Psoas muscle (tissue), 8 donors: ENCODE results near the gene FXYD4. TPM values are rescaled to one million over a fixed set of nuclear protein-coding genes. Genes with fewer than 3 reads are reported as not detected.
A peak's percentile ranks its signal among the peaks of the same experiment; 100 is the strongest.

ENCODE experiments used
- ATAC-seq, 4 donors: fragments of 200-7000 bp; cut with Tn5 transposase; one replicate each; pipeline ENCODE4 v1.9.1; 2020; ENCODE audit warnings: moderate library complexity in 3 of 4, mild to moderate bottlenecking in 2 of 4
- DNase-seq, 2 donors: peaks; one replicate each; pipeline ENCODE4 v3.0.0-alpha.2; 2020
- H3K27ac ChIP-seq: fragments of 200-600 bp; one replicate; pipeline ENCODE4 v1.8.0; 2022
- H3K27me3 ChIP-seq, 3 donors: fragments of 200-600 bp in 1 of 3; one replicate each; pipeline versions ENCODE4 v1.6.1 to v1.8.0; 2013 to 2022; ENCODE audit warnings: low read length in 2 of 3, mild to moderate bottlenecking in 2 of 3, moderate library complexity in 1 of 3; ENCODE audit not compliant: insufficient read depth in 3 of 3
- H3K36me3 ChIP-seq, 2 donors: fragments of 200-600 bp in 1 of 2; one replicate each; pipeline versions ENCODE4 v1.6.1 to v1.8.0; 2013 to 2022; ENCODE audit warnings: low read depth in 1 of 2, mild to moderate bottlenecking in 1 of 2, moderate library complexity in 1 of 2; ENCODE audit not compliant: insufficient read depth in 1 of 2
- H3K4me1 ChIP-seq: fragments of 200-600 bp; one replicate; pipeline ENCODE4 v1.8.0; 2022
- H3K4me3 ChIP-seq: fragments of 200-600 bp; one replicate; pipeline ENCODE4 v1.8.0; 2022; ENCODE audit warnings: mild to moderate bottlenecking
- H3K9me3 ChIP-seq: fragments of 200-600 bp; one replicate; pipeline ENCODE4 v1.8.0; 2022
- CTCF ChIP-seq: fragments of 200-600 bp; IDR thresholded peaks from one replicate; pipeline ENCODE4 v1.8.0; 2022; ENCODE audit warnings: antibody characterized with exemption
- WGBS, 3 donors: extraction: QIAGEN DNeasy Blood & Tissue Kit; methylation state at CpG; one replicate each; pipeline versions ENCODE4 v1.1.6 to v1.1.7; 2013; 5-methylcytosine and 5-hydroxymethylcytosine counted together
- intact Hi-C, 2 donors: fragments of 100-400 bp; cut with DNase I; formaldehyde crosslinking; loops; one replicate each; pipeline versions ENCODE4 v1.11.0 to v1.14.2; 2022
- polyA plus RNA-seq, 3 donors: library from polyadenylated mRNA; stranded (reverse); fragments of 200-250 nt; gene quantifications; one replicate each; pipeline ENCODE4 v1.2.3, GENCODE V29; 2013
- total RNA-seq, 4 donors: library from RNA; stranded (reverse); fragmentation: NEBNext Ultra II Directional in 2 of 4; extraction: Animal tissue kit (Norgen Biotek cat#: 25700) in 2 of 4; gene quantifications; one replicate each; pipeline versions ENCODE4 v1.2.1 to v1.2.4, GENCODE V29; 2021 to 2023
- donor health status: healthy with polysubstance abuse.
- donor health status: DM: no; HTN: no; CAD: no; lungs with moderate emphysema.
- donor health status: Bipolar disorder and iron deficiency.
- donor health status: healthy.
- donor health status: DM: yes; HTN: yes; CAD: no.
- donor health status: DM: no; HTN: no; CAD: no.
- donor health status: DM: no; HTN: no; CAD: no.
- donor health status: DM: yes; HTN: yes; CAD: no.

Gene FXYD4
- total and polyA plus RNA-seq, 7 donors, result 0.18 to 3.0 (median 0.74) TPM; not detected in 4

- no peaks in the 10 kb centered on the region for H3K36me3 ChIP-seq
- intact Hi-C loops, result no loop called here
Observed at GRCh38 chr10:43377424-43377883, 6.0 kb downstream of the FXYD4 start.

GRCh38 chr10:43380610-43381222 is 9.3 kb downstream of the FXYD4 start:
- intact Hi-C loops, result no loop called here
- TF ChIP-seq CTCF, result no peak
- H3K27ac ChIP-seq, result no peak overlapping the region
- DNase-seq, result no peak
- no peaks in the 10 kb centered on the region for H3K4me1 ChIP-seq
- H3K9me3 ChIP-seq, result no peaks in the 10 kb centered on the region
- ATAC-seq, result no peak
- 89 to 92% (median 92%) methylated on average over 5 of the region's 5 CpGs for WGBS, 3 donors
- H3K36me3 ChIP-seq, result peaks cover 2 to 11% of the 10 kb centered on the region in 2 donors
- H3K27me3 ChIP-seq, result no peaks in the 10 kb centered on the region
- no peak overlapping the region for H3K4me3 ChIP-seq

More at GRCh38 chr10:43377424-43377883, 6.0 kb downstream of the FXYD4 start:
- 75 to 83% (median 76%) methylated on average over 13 of the region's 13 CpGs for WGBS, 3 donors
- Histone ChIP-seq H3K27me3 (no peaks in the 10 kb centered on the region), H3K4me3 (no peak overlapping the region), H3K9me3 (no peaks in the 10 kb centered on the region), H3K27ac (no peak overlapping the region), H3K4me1 (no peaks in the 10 kb centered on the region)
- no peak for DNase-seq
- TF ChIP-seq CTCF, result no peak
- no peak for ATAC-seq

GRCh38 chr10:43383204-43383971 is 12.0 kb downstream of the FXYD4 start:
- Histone ChIP-seq H3K9me3 (no peaks in the 10 kb centered on the region), H3K36me3 (peaks cover 15 to 38% of the 10 kb centered on the region in 2 donors), H3K27me3 (no peaks in the 10 kb centered on the region), H3K4me1 (no peaks in the 10 kb centered on the region), H3K27ac (no peak overlapping the region), H3K4me3 (no peak overlapping the region)
- intact Hi-C loops, result no loop called here
- DNase-seq (peak in 1 of 2 donors; percentile 38), ATAC-seq (peak in 3 of 4 donors; percentile 12 to 34 (median 22))
- TF ChIP-seq CTCF, result no peak
- WGBS, 3 donors, result 50 to 55% (median 55%) methylated on average over 14 of the region's 14 CpGs

GRCh38 chr10:43384252-43385221 is 13.1 kb downstream of the FXYD4 start:
- no peaks in the 10 kb centered on the region for H3K4me1 ChIP-seq
- 73 to 79% (median 77%) methylated on average over 10 of the region's 10 CpGs for WGBS, 3 donors
- no peak overlapping the region for H3K27ac ChIP-seq
- intact Hi-C loops, result no loop called here
- H3K9me3 ChIP-seq, result no peaks in the 10 kb centered on the region
- H3K4me3 ChIP-seq, result no peak overlapping the region
- ATAC-seq (peak; percentile 32 to 60 (median 44)), DNase-seq (peak in 1 of 2 donors; percentile 32)
- no peaks in the 10 kb centered on the region for H3K27me3 ChIP-seq
- no peak for TF ChIP-seq CTCF
- H3K36me3 ChIP-seq, result peaks cover 15 to 49% of the 10 kb centered on the region in 2 donors
